ENCODE measurements around the gene KIF13A.

DNA sequence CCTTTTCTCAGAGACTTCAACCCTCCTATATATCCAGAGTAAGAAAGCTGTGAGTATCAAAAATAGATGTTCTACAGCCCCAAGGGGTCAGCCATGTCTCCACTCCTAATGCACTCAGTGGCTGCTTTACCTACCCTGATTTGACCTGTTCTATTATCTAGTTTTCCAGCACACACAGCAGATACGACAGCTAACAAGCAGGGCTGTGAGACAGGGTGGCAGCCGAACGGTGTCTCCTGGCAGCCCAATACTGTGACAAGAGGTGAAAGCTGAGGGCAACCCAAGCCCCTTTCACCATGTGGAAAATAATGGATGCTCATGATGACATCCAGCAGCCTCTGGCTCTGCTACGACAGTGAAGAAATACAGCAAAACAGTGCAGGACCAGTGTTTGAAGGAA lies 67.9 kb downstream of the KIF13A start:
- TF ChIP-seq, protein P1, sequence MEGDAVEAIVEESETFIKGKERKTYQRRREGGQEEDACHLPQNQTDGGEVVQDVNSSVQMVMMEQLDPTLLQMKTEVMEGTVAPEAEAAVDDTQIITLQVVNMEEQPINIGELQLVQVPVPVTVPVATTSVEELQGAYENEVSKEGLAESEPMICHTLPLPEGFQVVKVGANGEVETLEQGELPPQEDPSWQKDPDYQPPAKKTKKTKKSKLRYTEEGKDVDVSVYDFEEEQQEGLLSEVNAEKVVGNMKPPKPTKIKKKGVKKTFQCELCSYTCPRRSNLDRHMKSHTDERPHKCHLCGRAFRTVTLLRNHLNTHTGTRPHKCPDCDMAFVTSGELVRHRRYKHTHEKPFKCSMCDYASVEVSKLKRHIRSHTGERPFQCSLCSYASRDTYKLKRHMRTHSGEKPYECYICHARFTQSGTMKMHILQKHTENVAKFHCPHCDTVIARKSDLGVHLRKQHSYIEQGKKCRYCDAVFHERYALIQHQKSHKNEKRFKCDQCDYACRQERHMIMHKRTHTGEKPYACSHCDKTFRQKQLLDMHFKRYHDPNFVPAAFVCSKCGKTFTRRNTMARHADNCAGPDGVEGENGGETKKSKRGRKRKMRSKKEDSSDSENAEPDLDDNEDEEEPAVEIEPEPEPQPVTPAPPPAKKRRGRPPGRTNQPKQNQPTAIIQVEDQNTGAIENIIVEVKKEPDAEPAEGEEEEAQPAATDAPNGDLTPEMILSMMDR (IDR thresholded peaks at IDR 0.05) = no peak
- TF ChIP-seq POLR2A (IDR thresholded peaks at IDR 0.05) = no peak
- TF ChIP-seq POLR2AphosphoS5 (IDR thresholded peaks at IDR 0.05) = no peak

Measured in prostate gland (tissue), 2 donors.